ELF-1 (cell line): Measurements from ENCODE around the gene ZNF76.
"Not testable (repeated sequence)": the region's sequence is repeated elsewhere in the genome, so short reads cannot be mapped to it uniquely, and the experiment has no call there.

ENCODE experiments used
- DNase-seq: peaks from one replicate; pipeline ENCODE4 v3.0.0-alpha.2; 2016; ENCODE audit warnings: low read depth, low spot score

Gene ZNF76

DNA sequence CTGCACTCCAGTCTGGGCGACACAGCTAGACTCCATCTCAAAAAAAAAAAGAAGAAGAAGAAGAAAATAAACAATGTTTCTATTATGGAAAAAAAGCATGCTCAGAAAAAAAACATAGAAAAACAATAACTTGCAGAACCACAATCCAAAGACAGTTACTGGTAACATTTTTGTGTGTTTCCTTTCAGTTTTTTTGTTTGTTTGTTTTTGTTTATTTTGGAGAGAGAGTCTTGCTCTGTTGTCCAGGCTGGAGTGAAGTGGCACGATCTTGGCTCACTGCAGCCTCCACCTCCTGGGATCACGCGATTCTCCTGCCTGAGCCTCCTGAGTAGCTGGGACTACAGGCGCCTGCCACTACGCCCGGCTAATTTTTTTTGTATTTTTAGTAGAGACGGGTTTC, 69.4 kb downstream of the ZNF76 start:
- DNase-seq = not testable (repeated sequence)

DNA sequence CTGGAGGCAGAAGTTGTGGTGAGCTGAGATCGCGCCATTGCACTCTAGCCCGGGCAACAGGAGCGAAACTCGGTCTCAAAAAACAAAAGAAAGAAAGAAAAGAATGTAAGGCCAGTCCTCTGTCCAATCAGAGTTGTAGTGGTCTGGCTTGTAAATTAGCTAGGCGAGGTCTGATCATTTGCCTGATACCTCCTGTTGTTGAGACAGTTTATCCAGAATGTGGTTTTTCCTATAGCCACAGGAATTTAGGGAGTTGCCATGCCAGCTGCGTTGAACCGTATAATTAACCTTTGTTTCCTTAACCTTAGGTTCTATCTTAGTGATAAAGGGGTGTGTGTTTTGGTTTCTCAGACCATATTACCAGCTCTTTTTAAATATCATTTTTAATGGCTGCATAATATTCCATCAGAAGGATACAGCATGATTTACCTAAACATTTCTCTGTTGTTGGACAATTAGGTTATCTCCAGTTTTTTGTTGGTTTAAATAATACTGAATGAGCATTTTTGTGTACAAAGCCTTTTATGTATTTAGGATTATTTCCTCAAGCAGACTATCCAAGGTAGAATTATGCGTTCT, 71.1 kb downstream of the ZNF76 start:
- no peak for DNase-seq

DNA sequence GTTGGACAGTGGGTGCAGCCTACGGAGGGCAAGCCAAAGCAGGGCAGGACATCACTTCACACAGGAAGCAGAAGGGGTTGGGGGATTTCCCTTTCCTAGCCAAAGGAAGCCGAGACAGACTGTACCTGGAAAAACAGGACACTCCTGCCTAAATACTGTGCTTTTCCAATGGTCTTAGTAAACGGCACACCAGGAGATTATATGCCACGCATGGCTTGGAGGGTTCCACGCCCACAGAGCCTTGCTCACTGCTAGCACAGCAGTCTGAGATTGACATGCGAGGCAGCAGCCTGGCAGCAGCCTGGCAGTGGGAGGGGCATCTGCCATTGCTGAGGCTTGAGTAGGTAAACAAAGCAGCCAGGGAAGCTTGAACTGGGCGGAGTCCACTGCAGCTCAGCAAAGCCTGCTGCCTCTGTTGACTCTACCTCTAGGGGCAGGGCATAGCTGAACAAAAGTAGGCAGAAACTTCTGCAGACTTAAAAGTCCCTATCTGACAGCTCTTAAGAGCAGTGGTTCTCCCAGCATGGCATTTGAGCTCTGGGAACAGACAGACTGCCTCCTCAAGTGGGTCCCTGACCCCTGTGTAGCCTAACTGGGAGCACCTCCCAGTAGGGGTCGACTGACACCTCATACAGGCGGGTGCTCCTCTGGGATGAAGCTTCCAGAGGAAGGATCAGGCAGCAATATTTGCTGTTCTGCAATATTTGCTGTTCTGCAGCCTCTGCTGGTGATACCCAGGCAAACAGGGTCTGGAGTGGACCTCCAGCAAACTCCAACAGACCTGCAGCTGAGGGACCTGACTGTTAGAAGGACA, 72.7 kb downstream of the ZNF76 start:
- DNase-seq = peak; percentile 51

DNA sequence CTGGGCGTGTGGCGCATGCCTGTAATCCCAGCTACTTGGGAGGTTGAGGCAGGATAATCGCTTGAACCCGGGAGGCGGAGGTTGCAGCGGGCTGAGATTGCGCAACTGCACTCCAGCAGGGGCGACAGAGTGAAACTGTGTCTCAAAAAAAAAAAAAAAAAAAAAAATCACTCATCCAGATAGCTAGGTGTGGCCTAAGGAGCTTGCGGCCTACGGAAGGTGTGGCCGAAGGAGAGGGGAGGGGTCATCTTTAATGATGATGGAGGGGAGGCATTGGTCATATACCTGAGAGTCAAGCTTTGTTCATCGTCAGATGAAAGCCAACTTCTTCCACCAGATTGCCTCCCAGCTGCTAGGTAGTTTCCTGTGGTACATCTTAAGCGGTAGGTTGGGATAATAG, 82.0 kb downstream of the ZNF76 start:
- peak; percentile 35 for DNase-seq

DNA sequence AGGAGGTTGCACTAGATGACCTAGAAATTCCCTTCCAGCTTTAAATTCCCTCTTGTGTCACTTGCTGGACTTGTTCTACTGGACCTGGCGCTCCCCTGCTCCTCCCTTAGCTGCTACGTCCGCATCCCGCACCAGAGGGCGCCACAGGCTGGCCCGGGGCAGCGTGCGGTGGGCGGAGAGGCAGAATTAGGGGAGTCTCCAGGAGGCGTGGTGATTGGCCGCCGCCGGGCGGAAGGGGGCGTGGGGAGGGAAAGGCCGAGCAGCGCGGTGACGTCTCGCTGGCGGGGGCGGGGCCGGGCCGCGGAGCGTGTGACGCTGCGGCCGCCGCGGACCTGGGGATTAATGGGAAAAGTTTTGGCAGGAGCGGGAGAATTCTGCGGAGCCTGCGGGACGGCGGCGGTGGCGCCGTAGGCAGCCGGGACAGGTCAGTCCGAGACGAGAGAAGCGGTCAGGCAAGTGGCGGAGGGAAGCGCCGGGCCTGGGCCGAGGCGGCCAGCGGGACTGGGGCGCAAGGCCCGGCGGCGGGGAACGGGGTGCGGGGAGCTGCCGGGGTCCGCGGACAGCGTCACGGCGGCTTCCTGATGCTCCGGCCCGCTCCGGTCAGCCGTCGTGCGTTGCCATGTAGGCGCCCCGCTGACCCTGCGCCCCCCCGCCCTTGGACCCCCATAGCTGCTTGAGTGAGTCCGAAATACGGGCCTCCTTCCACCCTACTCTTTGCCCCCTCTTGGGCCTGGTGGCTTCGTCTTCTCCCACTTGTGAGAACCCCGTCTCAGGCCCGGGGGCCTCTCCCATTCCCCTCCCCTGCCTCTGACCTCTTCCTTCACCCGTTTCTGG, 82.9 kb downstream of the ZNF76 start, which contains the start of gene PPARD:
TSS of gene PPARD (plus strand) at position 301 of the 834 bp plus-strand sequence. CDS start 68,530 bp downstream, outside the sequence.
- DNase-seq = peak; percentile 99

DNA sequence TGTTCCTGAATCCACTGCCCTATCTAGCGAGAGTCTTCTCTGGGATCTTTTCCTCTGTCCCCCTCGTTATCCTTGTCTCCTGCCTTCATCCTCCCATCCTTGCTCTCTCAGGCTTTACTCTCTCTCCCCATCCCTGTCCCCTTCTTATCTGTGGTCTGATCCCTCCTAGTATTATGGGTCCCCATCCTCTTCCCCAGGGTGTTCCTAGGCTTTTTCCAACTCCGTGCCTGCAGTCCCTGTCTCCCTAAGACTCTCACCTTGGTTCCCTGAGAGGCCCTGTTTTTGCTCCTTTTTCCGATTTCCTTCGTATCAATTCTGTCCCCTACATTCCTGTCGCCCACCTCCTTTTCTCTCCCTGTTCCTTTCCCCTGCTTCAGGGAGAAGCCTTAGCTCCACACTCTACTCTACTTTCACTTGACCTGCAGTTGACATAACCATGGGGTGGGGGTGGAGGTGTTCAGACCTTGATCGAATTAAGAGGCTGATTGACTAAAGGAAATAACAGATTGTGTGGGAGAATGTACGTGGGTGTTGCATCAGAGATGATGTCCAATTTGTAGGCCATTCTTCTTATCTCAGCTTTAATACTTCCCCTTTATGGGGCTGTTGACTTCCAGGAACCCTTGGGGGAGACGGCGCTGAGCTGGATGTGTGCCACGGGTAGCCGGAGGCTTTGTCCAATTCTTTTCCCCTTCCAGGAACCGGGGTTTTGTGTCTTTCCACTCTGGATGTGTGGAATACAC, 83.7 kb downstream of the ZNF76 start:
- no peak for DNase-seq

DNA sequence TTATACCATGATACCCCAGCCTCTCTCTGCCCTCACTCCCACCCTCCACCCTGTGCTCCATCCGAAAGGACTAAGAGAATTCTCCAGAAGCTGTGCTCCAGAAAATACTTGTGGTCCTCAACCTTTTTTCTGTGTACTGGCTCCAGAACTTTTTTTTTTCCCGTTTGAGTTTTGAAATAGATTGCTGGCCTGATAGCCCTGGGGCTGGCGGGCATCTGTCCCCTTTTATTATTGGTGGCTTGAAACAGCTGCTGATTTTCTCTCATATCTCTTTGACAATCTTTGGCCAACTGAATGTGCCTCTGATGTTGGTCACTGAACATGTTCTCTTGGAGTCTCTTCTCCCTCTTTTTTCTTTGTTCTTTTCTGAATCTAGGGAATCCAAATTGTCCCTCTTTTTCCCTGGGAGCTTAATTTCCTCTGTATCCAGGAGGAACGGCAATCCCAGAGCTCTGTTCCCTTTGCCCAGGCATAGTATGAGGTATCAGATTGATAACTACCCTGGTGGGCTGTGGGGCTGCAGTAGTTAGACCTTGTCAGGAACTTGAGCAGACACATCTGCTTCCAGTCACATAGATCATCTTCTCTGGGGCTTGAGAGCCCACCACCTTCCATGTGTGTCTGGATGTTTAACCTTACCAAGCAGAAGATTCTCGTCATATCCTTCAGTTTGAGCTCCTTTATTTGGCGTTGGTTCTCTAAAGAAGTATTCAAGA, 84.5 kb downstream of the ZNF76 start:
- DNase-seq = no peak
